Osteocyte (in vitro differentiated cells): ENCODE data around the gene WHRN. TPM values are rescaled to one million over a fixed set of nuclear protein-coding genes. Genes with fewer than 3 reads are reported as not detected.

Source experiments
- DNase-seq: peaks from one replicate; pipeline ENCODE4 v3.0.0; 2021; ENCODE audit warnings: mixed read lengths; ENCODE audit not compliant: unreplicated experiment; ENCODE audit errors: extremely low spot score
- H3K27ac Mint-ChIP-seq: one replicate; pipeline ENCODE4 v1.8.0; 2021; ENCODE audit warnings: mild to moderate bottlenecking, mixed read lengths; ENCODE audit not compliant: unreplicated experiment
- H3K27me3 Mint-ChIP-seq: one replicate; pipeline ENCODE4 v1.8.0; 2021; ENCODE audit warnings: mixed read lengths; ENCODE audit not compliant: unreplicated experiment
- H3K36me3 Mint-ChIP-seq: one replicate; pipeline ENCODE4 v1.8.0; 2021; ENCODE audit warnings: mixed read lengths; ENCODE audit not compliant: unreplicated experiment
- H3K4me1 Mint-ChIP-seq: one replicate; pipeline ENCODE4 v1.8.0; 2021; ENCODE audit warnings: mixed read lengths; ENCODE audit not compliant: unreplicated experiment
- H3K4me3 Mint-ChIP-seq: one replicate; pipeline ENCODE4 v1.8.0; 2021; ENCODE audit warnings: mild to moderate bottlenecking, moderate library complexity, mixed read lengths; ENCODE audit not compliant: unreplicated experiment
- H3K9me3 Mint-ChIP-seq: one replicate; pipeline ENCODE4 v1.8.0; 2021; ENCODE audit warnings: mixed read lengths; ENCODE audit not compliant: unreplicated experiment
- CTCF ChIP-seq: fragments of 200-600 bp; sonication (generic); IDR thresholded peaks from 2 replicates; pipeline ENCODE4 v1.5.0; 2021; ENCODE audit warnings: antibody characterized with exemption, mild to moderate bottlenecking, moderate library complexity
- total RNA-seq: library from RNA; stranded (reverse); gene quantifications from 2 replicates; pipeline ENCODE4 v1.2.1, GENCODE V29; 2021

Gene WHRN
- total RNA-seq, 1 donor from 2014 or later: 12.0 TPM

- no peak overlapping the region for H3K27ac Mint-ChIP-seq
- H3K4me1 Mint-ChIP-seq: no peaks in the 10 kb centered on the region
- H3K9me3 Mint-ChIP-seq: no peaks in the 10 kb centered on the region
- no peak overlapping the region for H3K4me3 Mint-ChIP-seq
- H3K36me3 Mint-ChIP-seq: peaks cover 43% of the 10 kb centered on the region
- H3K27me3 Mint-ChIP-seq: no peaks in the 10 kb centered on the region
- TF ChIP-seq CTCF: no peak
- no peak for DNase-seq
These were observed 148.5 kb downstream of the WHRN start for GRCh38 chr9:114356792-114357191.

- Mint-ChIP-seq H3K4me3 (no peak overlapping the region), H3K27ac (no peak overlapping the region), H3K4me1 (no peaks in the 10 kb centered on the region)
These were observed 149.5 kb downstream of the WHRN start for GRCh38 chr9:114355821-114356220.

More at GRCh38 chr9:114355821-114356220, 149.5 kb downstream of the WHRN start:
- TF ChIP-seq CTCF: no peak
- DNase-seq: no peak
- H3K27me3 Mint-ChIP-seq: no peaks in the 10 kb centered on the region
- H3K9me3 Mint-ChIP-seq: no peaks in the 10 kb centered on the region
- peaks cover 35% of the 10 kb centered on the region for H3K36me3 Mint-ChIP-seq

Other genes starting within 250 kb of the WHRN start
- gene ORM1, start 182.4 kb downstream of the WHRN start, total RNA-seq: not detected in 2 replicates
- not detected in 2 replicates for gene ORM2, start 175.6 kb downstream of the WHRN start, total RNA-seq
- gene AKNA, start 117.5 kb downstream of the WHRN start, total RNA-seq: 36.0 and 37.0 TPM in 2 replicates
- 118 and 123 TPM in 2 replicates for gene ATP6V1G1, start 82.3 kb upstream of the WHRN start, total RNA-seq
- gene TMEM268, start 105.8 kb upstream of the WHRN start, total RNA-seq: 15.9 and 16.1 TPM in 2 replicates
- gene TEX53, start 152.3 kb upstream of the WHRN start, total RNA-seq: not detected in 2 replicates
- not detected in 2 replicates for gene TEX48, start 176.7 kb upstream of the WHRN start, total RNA-seq